PC-3 (cell line): Measurements from ENCODE around the gene APOA4.

Source experiments
- EZH2phosphoT487 ChIP-seq: fragments of 300-600 bp; sonication (generic); IDR thresholded peaks from 2 replicates; pipeline ENCODE4 v1.6.1; 2018; ENCODE audit warnings: mild to moderate bottlenecking, antibody characterized with exemption, low read length, borderline replicate concordance
- TF ChIP-seq, protein P1 (sequence below): fragments of 300-600 bp; sonication (generic); conservative IDR thresholded peaks from 2 replicates; pipeline ENCODE4 v1.5.1; 2017; ENCODE audit warnings: antibody characterized with exemption, low read depth, mild to moderate bottlenecking, low read length

DNA sequence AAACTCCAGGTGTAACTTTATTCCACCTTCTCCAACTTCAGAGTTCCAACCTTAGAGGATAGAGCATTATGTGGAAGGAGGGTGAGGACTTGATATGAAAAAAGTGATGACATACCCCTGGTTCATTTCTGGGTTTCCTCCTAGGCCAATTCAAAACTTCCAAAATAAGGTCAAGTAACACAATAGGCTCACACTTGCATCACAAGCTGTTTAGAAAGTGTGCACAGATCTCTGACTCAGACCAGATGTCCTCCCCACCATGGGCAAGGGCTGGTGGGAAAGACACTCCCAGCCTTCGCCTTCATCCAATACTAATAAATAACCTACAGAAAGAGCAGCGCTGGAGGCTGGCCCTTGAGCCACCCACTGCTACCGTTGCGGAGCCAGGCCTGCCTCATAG, 44.5 kb downstream of the APOA4 start:
- TF ChIP-seq, protein P1, sequence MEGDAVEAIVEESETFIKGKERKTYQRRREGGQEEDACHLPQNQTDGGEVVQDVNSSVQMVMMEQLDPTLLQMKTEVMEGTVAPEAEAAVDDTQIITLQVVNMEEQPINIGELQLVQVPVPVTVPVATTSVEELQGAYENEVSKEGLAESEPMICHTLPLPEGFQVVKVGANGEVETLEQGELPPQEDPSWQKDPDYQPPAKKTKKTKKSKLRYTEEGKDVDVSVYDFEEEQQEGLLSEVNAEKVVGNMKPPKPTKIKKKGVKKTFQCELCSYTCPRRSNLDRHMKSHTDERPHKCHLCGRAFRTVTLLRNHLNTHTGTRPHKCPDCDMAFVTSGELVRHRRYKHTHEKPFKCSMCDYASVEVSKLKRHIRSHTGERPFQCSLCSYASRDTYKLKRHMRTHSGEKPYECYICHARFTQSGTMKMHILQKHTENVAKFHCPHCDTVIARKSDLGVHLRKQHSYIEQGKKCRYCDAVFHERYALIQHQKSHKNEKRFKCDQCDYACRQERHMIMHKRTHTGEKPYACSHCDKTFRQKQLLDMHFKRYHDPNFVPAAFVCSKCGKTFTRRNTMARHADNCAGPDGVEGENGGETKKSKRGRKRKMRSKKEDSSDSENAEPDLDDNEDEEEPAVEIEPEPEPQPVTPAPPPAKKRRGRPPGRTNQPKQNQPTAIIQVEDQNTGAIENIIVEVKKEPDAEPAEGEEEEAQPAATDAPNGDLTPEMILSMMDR, result no peak
- no peak for TF ChIP-seq EZH2phosphoT487
